ENCODE data around the gene LRRC3B.

The LRRC3B gene

DNA sequence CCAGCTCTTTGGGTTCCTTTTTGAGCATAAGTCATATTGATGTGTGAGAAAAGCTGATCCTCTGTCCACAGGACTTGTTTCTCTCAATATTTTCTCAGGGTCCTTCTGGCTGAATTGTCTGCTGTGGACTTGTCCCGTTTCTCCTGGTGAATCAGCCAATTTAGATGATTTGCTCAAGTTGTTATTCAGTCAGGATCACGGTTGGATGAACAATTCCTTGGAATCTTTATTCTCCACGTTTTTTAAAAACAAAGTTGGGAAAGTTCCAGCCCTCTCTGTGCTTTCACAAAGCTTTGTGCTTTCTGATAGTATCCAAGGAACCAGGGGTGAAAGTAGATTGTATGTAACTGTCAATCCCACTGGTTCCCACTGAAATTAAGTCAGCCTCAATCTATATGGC, 61.3 kb downstream of the LRRC3B start:
- TF ChIP-seq, protein P1, sequence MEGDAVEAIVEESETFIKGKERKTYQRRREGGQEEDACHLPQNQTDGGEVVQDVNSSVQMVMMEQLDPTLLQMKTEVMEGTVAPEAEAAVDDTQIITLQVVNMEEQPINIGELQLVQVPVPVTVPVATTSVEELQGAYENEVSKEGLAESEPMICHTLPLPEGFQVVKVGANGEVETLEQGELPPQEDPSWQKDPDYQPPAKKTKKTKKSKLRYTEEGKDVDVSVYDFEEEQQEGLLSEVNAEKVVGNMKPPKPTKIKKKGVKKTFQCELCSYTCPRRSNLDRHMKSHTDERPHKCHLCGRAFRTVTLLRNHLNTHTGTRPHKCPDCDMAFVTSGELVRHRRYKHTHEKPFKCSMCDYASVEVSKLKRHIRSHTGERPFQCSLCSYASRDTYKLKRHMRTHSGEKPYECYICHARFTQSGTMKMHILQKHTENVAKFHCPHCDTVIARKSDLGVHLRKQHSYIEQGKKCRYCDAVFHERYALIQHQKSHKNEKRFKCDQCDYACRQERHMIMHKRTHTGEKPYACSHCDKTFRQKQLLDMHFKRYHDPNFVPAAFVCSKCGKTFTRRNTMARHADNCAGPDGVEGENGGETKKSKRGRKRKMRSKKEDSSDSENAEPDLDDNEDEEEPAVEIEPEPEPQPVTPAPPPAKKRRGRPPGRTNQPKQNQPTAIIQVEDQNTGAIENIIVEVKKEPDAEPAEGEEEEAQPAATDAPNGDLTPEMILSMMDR (IDR thresholded peaks at IDR 0.05; ENCODE audit: control extremely low read depth, extremely low read depth, low read depth, missing control alignments), result no peak
- no peak for DNase-seq (ENCODE audit: extremely low spot score)
- ChIA-PET POLR2A (no interaction called here), CTCF (no interaction called here)

DNA sequence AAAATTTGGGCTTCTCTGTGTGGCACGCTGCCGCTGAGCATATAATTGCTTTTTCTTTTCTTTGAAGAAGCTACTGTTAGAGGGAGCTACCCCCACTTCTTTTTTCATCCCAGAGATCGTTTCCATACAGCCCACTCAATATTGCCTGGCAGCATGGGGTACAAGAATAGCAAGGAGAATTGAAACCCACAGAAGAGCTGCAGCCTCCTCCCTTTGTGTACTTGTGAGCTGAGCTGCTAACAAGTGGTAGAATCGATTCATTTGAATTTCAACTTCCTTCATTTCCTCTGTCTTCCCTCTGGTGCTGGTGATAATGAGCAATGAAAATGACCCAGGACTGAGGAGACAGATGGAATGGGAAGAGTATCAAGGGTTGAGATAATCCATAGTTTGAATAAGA, 64.9 kb downstream of the LRRC3B start:
- ChIA-PET CTCF (interaction anchor here (1.0 to 1.5 kb wide), 2 partner anchors 15 to 20 kb away, joined by 3 to 4 read pairs; no protein-coding TSS in a partner anchor), POLR2A (no interaction called here)
- TF ChIP-seq, protein P1 (IDR thresholded peaks at IDR 0.05; ENCODE audit: control extremely low read depth, extremely low read depth, low read depth, missing control alignments), result no peak
- no peak for DNase-seq (ENCODE audit: extremely low spot score)

DNA sequence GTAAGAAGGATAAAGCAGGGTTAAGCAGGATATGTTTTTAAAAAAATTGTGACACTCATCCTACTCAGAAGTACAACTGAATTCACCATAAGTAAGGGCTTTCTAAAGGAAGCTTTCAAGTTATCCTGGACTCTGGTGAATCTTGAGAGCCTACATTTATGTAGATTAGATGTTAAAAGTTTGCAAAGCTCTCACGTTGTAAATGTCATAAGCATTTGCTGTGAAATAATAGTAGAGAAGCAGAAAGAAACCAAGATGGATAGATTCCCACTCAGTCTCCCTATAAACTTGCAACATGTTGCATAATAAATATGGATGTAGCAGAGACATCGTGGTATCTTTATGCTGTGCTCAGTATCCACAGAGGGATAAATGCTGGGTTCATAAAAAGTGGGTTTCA, 77.0 kb downstream of the LRRC3B start:
- CTCF ChIA-PET, result interaction anchor here (1.2 kb wide), 1 partner anchor 11 kb away, joined by 5 read pairs; no protein-coding TSS in a partner anchor
- no peak for DNase-seq (ENCODE audit: extremely low spot score)
- POLR2A ChIA-PET, result no interaction called here
- TF ChIP-seq, protein P1 (IDR thresholded peaks at IDR 0.05; ENCODE audit: control extremely low read depth, extremely low read depth, low read depth, missing control alignments), result no peak

DNA sequence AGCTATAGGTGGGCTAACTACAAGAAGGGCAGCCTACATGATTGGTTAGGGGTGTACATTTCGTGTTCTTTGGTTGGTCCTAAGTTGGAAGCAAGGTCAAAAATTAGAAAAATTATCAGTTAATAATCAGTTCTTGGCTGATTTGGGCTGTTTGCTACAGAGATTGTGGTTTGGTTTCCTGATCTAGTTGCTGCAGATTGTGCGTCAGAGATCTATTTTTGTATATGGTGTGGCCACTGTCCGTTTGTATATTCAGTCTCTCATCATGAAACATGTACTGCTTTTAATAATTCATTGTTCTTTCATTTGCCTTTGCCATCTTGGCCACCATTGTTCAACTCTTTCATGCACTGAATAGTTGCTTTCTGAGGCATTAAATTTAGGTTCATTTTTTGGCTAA, 80.9 kb downstream of the LRRC3B start:
- POLR2A ChIA-PET, result no interaction called here
- TF ChIP-seq, protein P1 (IDR thresholded peaks at IDR 0.05; ENCODE audit: control extremely low read depth, extremely low read depth, low read depth, missing control alignments), result no peak
- no peak for DNase-seq (ENCODE audit: extremely low spot score)
- CTCF ChIA-PET, result interaction anchor here (1.0 to 1.1 kb wide), 2 partner anchors 9 to 31 kb away, joined by 3 to 5 read pairs; no protein-coding TSS in a partner anchor

DNA sequence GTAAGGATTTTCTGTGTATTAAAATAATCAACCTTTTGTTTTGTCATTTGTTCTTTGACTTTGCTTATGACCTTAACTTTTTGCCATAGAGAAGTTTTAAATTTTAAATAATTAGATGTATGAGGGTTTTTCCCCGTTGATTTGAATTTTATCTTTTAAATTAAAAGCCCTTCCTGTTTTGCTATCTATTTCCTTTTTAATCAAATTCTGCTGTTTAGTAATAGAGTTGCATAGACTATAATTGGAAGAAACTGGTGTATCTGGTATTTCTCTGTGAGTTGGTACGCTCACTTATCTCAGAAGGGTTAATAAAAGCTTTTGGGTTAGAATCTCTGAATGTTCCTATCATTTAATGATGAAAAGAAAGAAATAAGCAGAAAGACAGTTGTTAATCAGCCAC, 82.2 kb downstream of the LRRC3B start:
- TF ChIP-seq, protein P1 (IDR thresholded peaks at IDR 0.05; ENCODE audit: control extremely low read depth, extremely low read depth, low read depth, missing control alignments), result no peak
- CTCF ChIA-PET, result interaction anchor here (1.0 to 1.5 kb wide), 2 partner anchors 8 kb away, joined by 3 to 5 read pairs; no protein-coding TSS in a partner anchor
- no peak for DNase-seq (ENCODE audit: extremely low spot score)
- POLR2A ChIA-PET, result no interaction called here

DNA sequence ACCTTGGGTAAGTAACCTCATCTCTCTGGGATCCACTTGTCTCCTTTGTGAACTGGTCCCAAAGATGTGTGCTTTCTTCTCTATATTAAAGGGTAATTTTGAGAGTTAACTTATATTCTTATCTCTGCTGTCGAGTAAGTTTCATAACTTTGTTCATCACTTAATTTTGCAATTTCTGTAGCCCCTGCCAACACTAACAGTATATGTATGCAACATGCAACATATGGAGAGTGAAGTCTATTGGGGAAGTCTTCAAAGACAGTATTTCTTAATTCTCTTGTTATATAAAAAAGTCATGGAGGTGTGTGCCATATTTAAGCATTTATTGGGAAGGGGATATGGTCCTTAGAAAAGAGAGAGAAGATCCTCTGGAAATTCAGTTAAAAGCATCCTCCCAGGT, 85.9 kb downstream of the LRRC3B start:
- POLR2A ChIA-PET, result no interaction called here
- TF ChIP-seq, protein P1 (IDR thresholded peaks at IDR 0.05; ENCODE audit: control extremely low read depth, extremely low read depth, low read depth, missing control alignments), result no peak
- CTCF ChIA-PET, result interaction anchor here (1.7 kb wide), 1 partner anchor 21 kb away, joined by 4 read pairs; no protein-coding TSS in a partner anchor
- DNase-seq (ENCODE audit: extremely low spot score), result no peak
